IPS DF 19.7 (cell line): Measurements from ENCODE around the gene TAP2.

Experiments
- DNase-seq: peaks from one replicate; pipeline ENCODE4 v3.0.0-alpha.2; 2013; ENCODE audit warnings: low read depth, low spot score

Gene TAP2

GRCh38 chr6:32792901-32793435 lies 45.6 kb downstream of the TAP2 start:
- no peak for DNase-seq

DNA sequence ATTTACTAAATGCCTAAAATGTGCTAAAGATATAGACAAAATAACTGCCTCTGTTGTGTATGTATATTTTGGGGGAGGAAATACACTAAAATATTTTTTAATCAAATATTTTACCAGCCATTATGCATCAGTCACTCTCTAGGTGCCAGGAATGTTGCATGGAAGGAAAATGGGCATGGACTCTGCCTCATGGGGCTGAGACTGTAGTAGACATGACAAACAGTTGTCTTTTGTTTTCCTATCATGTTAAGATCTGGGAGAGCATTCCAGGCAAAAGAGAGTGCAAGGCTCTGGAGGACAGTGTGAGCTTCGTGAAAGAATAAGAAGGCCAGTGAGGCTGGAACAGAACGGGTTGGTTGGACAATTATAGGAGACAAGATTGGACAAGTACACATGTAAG lies 48.2 kb downstream of the TAP2 start:
- no peak for DNase-seq
